Measurements from ENCODE around the gene SETDB1. TPM values are rescaled to one million over a fixed set of nuclear protein-coding genes. Genes with fewer than 3 reads are reported as not detected.
"Not testable (repeated sequence)": the region's sequence is repeated elsewhere in the genome, so short reads cannot be mapped to it uniquely, and the experiment has no call there.

The SETDB1 gene
- total RNA-seq, 4 donors from 2014 or later = 25.0 to 61.9 (median 38.5) TPM

- TF ChIP-seq CTCF (IDR thresholded peaks at IDR 0.05) = no peak
- no peak for TF ChIP-seq POLR2A (IDR thresholded peaks at IDR 0.05)
- TF ChIP-seq POLR2AphosphoS5 (IDR thresholded peaks at IDR 0.05) = no peak
- no peak for TF ChIP-seq EP300 (IDR thresholded peaks at IDR 0.05)
- DNase-seq (ENCODE audit: low spot score in 2 of 2) = no peak
- Histone ChIP-seq H3K27me3 (no peaks in the 10 kb centered on the region), H3K4me1 (no peaks in the 10 kb centered on the region), H3K4me3 (no peak overlapping the region), H3K36me3 (no peaks in the 10 kb centered on the region), H3K27ac (no peak overlapping the region), H3K9me3 (no peaks in the 10 kb centered on the region)
- WGBS = 59% methylated on average over 1 of the region's 1 CpG
Measured at GRCh38 chr1:150890033-150890416, 36.1 kb upstream of the SETDB1 start.

GRCh38 chr1:150893336-150893913 is 32.7 kb upstream of the SETDB1 start:
- TF ChIP-seq EP300 (IDR thresholded peaks at IDR 0.05) = no peak
- no peak for TF ChIP-seq CTCF (IDR thresholded peaks at IDR 0.05)
- TF ChIP-seq POLR2A (IDR thresholded peaks at IDR 0.05) = no peak
- TF ChIP-seq POLR2AphosphoS5 (IDR thresholded peaks at IDR 0.05) = no peak
- DNase-seq (ENCODE audit: low spot score in 2 of 2) = no peak
- Histone ChIP-seq H3K4me1 (no peaks in the 10 kb centered on the region), H3K36me3 (no peaks in the 10 kb centered on the region), H3K9me3 (no peaks in the 10 kb centered on the region), H3K27ac (no peak overlapping the region), H3K4me3 (no peak overlapping the region), H3K27me3 (no peaks in the 10 kb centered on the region)
- WGBS = 86% methylated on average over 3 of the region's 3 CpGs

GRCh38 chr1:150895618-150896017 is 30.5 kb upstream of the SETDB1 start:
- Histone ChIP-seq H3K4me1 (no peaks in the 10 kb centered on the region), H3K27me3 (no peaks in the 10 kb centered on the region), H3K36me3 (no peaks in the 10 kb centered on the region), H3K9me3 (no peaks in the 10 kb centered on the region), H3K4me3 (no peak overlapping the region), H3K27ac (no peak overlapping the region)
- DNase-seq (ENCODE audit: low spot score in 2 of 2) = no peak
- TF ChIP-seq EP300 (IDR thresholded peaks at IDR 0.05) = no peak
- TF ChIP-seq POLR2AphosphoS5 (IDR thresholded peaks at IDR 0.05) = no peak
- TF ChIP-seq POLR2A (IDR thresholded peaks at IDR 0.05) = no peak
- no peak for TF ChIP-seq CTCF (IDR thresholded peaks at IDR 0.05)
- WGBS = 80% methylated on average over 4 of the region's 4 CpGs

GRCh38 chr1:150899795-150900194 is 26.4 kb upstream of the SETDB1 start:
- not testable (repeated sequence) for H3K27ac ChIP-seq; H3K27me3 ChIP-seq; H3K36me3 ChIP-seq; H3K9me3 ChIP-seq; DNase-seq (ENCODE audit: low spot score in 2 of 2); H3K4me3 ChIP-seq; H3K4me1 ChIP-seq
- 87% methylated on average over 8 of the region's 8 CpGs for WGBS

- Histone ChIP-seq H3K4me1 (no peaks in the 10 kb centered on the region), H3K36me3 (no peaks in the 10 kb centered on the region), H3K9me3 (no peaks in the 10 kb centered on the region), H3K27ac (no peak overlapping the region), H3K27me3 (no peaks in the 10 kb centered on the region), H3K4me3 (no peak overlapping the region)
- TF ChIP-seq EP300 (IDR thresholded peaks at IDR 0.05) = no peak
- DNase-seq (ENCODE audit: low spot score in 2 of 2) = no peak
- WGBS = 85% methylated on average over 5 of the region's 5 CpGs
Measured at GRCh38 chr1:150902346-150902745, 23.8 kb upstream of the SETDB1 start.

GRCh38 chr1:150902751-150903150 is 23.4 kb upstream of the SETDB1 start:
- no peak for DNase-seq (ENCODE audit: low spot score in 2 of 2)
- no peaks in the 10 kb centered on the region for H3K27me3 ChIP-seq
- H3K9me3 ChIP-seq = no peaks in the 10 kb centered on the region
- WGBS = 83% methylated on average over 1 of the region's 1 CpG
- no peaks in the 10 kb centered on the region for H3K36me3 ChIP-seq
- TF ChIP-seq CTCF (IDR thresholded peaks at IDR 0.05) (no peak), EP300 (IDR thresholded peaks at IDR 0.05) (no peak), POLR2AphosphoS5 (IDR thresholded peaks at IDR 0.05) (no peak)
- no peak overlapping the region for H3K27ac ChIP-seq
- no peaks in the 10 kb centered on the region for H3K4me1 ChIP-seq
- H3K4me3 ChIP-seq = no peak overlapping the region
